Measurements from ENCODE around the gene TTYH1.

GRCh38 chr19:54393381-54393780 lies 21.9 kb upstream of the TTYH1 start:
- TF ChIP-seq, protein P1, sequence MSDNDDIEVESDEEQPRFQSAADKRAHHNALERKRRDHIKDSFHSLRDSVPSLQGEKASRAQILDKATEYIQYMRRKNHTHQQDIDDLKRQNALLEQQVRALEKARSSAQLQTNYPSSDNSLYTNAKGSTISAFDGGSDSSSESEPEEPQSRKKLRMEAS (IDR thresholded peaks at IDR 0.05), result no peak
- no peak for TF ChIP-seq EP300 (IDR thresholded peaks at IDR 0.05; ENCODE audit: borderline replicate concordance)
- TF ChIP-seq ZBTB7A (IDR thresholded peaks at IDR 0.05; ENCODE audit: low read depth), result no peak
- TF ChIP-seq, protein P2, sequence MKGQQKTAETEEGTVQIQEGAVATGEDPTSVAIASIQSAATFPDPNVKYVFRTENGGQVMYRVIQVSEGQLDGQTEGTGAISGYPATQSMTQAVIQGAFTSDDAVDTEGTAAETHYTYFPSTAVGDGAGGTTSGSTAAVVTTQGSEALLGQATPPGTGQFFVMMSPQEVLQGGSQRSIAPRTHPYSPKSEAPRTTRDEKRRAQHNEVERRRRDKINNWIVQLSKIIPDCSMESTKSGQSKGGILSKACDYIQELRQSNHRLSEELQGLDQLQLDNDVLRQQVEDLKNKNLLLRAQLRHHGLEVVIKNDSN (IDR thresholded peaks at IDR 0.05), result no peak
- TF ChIP-seq TEAD4 (IDR thresholded peaks at IDR 0.05), result no peak
- no peak for TF ChIP-seq TAF1 (IDR thresholded peaks at IDR 0.05; ENCODE audit: low read depth)
- TF ChIP-seq CEBPB (IDR thresholded peaks at IDR 0.05), result no peak
- TF ChIP-seq YY1 (IDR thresholded peaks at IDR 0.05; ENCODE audit: low read depth), result no peak
- no peak for TF ChIP-seq CREB1 (IDR thresholded peaks at IDR 0.05; ENCODE audit: low read depth)
- TF ChIP-seq NFIC (IDR thresholded peaks at IDR 0.05), result no peak
- TF ChIP-seq TCF12 (IDR thresholded peaks at IDR 0.05; ENCODE audit: low read depth), result no peak
- no peak for TF ChIP-seq REST (IDR thresholded peaks at IDR 0.05; ENCODE audit: low read depth)
- TF ChIP-seq FOXM1 (IDR thresholded peaks at IDR 0.05; ENCODE audit: borderline replicate concordance, low read depth), result no peak

All from Ishikawa (cell line).